DMS114 treated with DMSO at 0.1 percent for 48 hours (cell line): ENCODE data around the gene CAB39.
A peak's percentile ranks its signal among the peaks of the same experiment; 100 is the strongest.

Source experiments
- DNase-seq: peaks from one replicate; lab custom pipeline; 2025; ENCODE audit not compliant: unreplicated experiment; lab: John Stamatoyannopoulos, UW

CAB39 gene

GRCh38 chr2:230712443-230713330 is at the start of gene CAB39:
Gene CAB39, plus strand, starts transcription at chr2:230712842. Its CDS starts 47,160 bp downstream, at chr2:230760002.
- DNase-seq: peak; percentile 73

DNA sequence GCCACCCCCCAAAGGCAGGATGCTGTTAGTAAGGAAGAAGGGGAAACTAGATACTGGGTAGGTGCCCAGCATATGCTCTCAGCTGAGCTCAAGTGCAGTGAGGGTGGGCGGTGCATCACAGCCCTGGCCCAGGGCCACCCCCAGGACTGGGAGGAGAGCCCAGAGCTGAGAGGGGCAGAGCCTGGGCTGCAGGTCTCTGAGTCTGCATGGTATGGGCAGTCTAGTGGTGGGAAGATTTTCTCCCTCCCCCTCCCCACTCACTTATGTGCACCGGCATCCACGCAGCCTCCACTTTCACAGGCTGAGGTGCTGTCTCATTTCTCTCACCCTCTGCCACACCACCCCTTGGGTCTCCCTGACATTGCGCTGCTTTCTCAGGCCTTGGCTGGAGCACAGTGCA is 48.5 kb upstream of the CAB39 start:
- DNase-seq: no peak

DNA sequence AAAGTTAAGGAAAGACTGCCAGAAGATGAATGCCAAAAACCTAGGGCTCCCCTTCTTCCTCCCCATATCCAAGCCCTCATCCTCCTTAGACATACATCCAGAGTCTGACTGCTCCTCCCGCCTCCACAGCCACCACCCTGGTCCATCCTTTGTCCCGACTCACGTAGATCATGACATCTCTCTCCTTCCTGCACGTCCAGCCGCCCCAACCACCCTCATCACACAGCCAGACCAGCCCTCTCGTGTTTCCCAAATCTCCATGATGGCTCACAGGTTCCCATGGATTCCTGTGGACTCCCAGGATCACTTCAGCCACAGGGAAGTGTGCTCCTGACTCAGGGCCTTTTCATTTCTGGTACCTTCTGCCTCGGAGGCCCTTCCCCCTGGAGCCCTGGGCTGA is 47.8 kb upstream of the CAB39 start:
- DNase-seq: no peak

DNA sequence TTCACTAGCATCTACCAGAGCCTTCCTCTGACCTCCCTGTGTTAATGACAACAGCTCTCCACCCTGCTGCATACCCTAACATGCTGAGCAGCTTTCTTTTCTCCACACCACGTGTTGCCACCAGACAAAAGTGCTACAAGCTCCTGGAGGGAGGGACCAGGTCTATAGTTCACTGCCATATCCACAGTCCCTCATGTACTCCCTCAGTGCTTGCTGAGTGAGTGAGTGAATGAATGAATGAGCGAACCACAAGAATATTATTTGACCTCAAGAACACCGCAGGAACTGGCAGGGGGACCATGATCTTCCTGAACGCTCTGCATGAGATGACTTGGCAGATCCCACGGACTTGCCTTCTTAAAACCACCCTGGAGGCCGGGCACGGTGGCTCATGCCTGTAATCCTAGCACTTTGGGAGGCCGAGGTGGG is 47.4 kb upstream of the CAB39 start:
- no peak for DNase-seq

- DNase-seq: no peak
Observed at GRCh38 chr2:230666446-230666845, 46.2 kb upstream of the CAB39 start.

DNA sequence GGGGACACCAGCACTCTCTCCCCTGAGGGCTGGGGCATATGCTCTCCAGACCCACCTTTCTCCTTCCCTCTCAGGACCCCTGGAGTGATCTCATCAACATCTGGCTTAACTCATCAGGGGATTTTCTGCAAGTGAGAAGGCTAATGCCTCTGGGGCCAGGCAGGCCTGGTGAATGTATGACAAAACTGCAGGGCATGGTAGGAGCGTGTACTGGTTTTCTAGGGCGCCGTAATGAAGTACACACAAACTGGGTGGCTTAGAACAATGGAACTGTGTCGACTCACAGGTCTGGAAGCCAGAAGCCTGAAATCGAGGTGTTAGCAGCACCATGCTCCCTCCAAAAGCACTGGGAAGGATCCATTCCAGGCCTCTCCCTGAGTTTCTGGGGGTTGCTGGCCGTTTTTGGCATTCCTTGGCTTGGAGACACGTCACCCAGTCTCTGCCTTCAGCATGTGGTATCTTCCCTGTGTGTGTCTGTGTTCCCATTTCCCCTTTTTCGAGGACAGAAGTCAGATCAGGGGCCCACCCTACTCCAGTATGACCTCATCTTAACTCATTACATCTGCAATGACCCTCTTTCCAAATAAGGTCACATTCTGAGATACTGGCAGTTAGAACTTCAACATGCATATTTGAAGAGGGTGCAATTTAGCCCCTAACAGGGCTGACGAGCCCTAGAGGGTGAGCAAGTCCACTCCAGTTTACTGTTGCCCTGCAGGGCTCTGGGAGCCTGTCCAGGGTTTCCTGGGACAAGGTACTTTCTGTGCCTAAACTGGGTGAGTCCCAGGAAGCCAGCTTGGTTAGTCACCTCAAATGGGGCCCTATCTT is 45.5 kb upstream of the CAB39 start:
- DNase-seq: no peak

GRCh38 chr2:230668184-230668938 is 44.3 kb upstream of the CAB39 start:
- DNase-seq: no peak

- no peak for DNase-seq
Observed at GRCh38 chr2:230668939-230669303, 43.7 kb upstream of the CAB39 start.

DNA sequence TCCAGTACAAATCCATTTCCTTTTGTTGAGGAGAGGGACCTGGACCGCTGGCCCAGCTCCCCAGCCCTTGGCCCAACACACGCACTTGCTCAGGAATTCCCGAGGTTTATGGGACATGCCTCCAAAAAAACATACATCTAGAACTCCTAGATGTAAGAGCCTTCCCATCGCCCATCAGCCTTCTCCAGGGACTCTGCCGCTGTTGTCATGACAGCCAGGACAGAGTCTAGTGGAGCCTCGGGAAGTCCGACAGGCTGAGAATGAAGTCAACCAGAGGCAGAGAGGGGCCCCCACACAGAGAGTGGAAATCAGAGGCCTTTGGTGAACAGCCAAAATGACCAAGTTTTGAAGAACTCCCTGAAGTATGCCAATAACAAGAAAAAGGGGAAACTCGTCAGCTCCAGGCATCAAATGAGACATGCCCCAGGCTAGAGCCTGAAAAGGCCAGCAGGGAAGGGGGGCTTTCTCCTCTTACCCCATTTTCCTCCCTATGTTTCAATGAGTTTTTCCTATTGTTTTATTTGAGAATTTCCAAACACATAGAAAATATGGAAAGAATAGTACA is 43.2 kb upstream of the CAB39 start:
- DNase-seq: no peak

DNA sequence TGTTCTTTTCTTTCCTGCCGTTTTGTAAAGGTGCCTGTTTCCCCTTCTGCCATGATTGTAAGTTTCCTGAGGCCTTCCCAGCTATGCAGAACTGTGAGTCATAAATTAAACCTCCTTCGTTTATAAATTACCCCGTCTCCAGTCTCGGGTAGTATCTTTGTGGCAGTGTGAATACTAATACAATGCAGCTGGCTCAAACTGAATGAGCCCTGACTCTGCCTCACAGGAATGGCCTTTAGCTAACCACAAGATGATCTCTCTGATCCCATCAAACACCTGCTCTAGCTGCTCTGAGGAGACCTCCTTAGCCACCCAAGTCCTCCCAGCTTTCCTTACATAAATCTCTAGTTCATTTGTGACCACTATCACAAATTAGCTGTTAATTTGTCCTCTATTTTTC is 41.5 kb upstream of the CAB39 start:
- no peak for DNase-seq

GRCh38 chr2:230672836-230673235 is 39.8 kb upstream of the CAB39 start:
- no peak for DNase-seq

GRCh38 chr2:230674401-230674800 is 38.2 kb upstream of the CAB39 start:
- no peak for DNase-seq

DNA sequence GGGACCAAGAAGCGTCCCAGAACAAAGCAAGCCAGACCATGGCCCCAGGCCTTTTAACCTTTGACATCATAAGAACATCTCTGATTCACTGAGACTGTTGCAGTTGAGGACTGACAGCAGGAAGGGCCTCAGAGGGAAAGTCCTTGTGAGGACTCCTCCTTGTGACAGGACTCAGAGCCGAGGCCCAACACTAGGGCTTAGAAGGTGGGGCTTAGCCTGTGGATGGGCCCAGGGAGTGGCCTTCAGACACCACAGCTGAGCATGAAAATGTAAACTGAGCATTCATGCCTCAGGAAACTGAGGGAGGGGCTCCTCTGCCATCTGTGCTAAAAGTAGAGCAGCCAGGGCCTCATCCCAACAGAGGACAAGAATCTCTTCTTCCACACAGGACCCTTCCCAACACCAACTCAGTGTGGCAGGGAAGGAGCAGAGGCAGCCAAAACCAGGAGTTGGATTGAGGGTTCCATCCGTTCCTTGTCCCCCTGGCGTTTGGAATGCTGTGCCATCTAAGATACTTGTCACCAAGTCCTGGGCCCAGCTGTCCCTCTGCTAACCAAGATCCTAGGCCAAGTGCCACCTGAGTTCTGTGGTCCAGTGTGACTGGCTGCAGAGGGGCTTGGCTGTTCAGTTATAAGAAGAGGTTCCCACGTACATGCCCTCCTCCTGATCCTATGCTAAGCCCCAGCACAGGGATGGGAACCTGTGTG is 37.5 kb upstream of the CAB39 start:
- no peak for DNase-seq

DNA sequence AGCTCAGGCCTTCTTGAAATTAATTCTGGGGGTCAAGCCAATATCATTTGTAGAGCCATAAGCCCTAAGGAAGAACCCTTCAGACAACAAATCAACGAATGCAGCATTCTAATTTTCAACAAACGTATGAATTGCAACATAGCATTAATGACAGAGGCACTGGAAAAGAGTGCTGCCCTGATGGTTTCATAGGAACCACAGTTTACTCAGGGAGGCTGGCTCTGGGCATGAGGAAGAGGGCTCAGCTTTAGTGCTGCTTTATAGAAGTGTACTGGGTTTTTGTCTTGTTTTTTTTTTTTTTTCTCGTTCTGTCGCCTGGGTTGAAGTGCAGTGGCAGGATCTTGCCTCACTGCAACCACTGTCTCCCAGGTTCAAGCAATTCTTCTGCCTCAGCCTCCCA is 36.1 kb upstream of the CAB39 start:
- DNase-seq: no peak

DNA sequence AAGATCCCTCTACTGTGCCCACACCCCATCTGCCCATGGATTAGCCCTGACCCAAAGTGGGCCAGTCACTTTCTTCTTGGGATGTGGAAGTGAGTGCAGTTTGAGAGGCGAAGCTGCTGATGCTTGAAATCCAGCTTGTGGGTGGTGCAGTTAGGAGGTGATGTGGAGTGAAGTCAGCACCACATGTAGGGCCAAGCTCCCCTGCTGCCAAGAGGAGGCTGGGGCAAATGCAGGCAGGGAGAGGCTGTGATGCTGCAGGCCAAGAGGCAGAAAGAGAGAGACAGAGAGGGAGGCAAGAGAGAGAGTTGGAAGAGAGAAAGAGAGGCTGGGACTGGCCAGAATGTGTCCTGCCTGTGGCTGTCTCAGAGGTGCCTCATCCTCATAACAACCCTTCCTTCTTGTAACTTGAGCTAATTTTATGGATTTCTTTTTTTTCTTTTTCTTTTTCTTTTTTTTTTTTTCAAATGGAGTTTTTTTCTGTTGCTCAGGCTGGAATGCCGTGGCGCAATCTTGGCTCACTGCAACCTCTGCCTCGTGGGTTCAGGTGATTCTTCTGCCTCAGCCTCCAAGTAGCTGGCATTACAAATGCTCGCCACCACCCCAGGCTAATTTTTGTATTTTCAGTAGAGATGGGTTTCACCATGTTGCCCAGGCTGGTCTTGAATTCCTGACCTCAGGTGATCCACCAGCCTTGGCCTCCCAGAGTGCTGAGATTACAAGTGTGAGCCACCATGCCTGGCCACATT is 35.3 kb upstream of the CAB39 start:
- DNase-seq: no peak

DNA sequence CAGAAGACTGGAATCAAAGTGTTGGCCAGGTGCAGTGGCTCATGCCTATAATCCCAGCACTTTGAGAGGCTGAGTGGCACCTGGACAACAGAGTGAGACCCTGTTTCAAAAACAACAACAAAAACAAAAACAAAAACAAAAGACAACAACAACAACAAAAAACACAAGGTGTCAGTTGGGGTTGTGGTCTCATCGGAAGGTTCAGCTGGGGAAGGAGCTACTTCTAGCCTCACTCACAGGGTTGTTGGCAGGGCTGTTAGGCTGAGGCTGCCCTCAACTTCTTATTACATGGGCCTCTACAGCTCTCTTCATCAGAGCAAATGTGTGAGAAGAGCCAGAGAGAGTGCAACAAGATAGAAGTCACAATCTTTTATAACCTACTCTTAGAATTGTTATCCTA is 34.6 kb upstream of the CAB39 start:
- no peak for DNase-seq

- no peak for DNase-seq
Observed at GRCh38 chr2:230678451-230678850, 34.2 kb upstream of the CAB39 start.

DNA sequence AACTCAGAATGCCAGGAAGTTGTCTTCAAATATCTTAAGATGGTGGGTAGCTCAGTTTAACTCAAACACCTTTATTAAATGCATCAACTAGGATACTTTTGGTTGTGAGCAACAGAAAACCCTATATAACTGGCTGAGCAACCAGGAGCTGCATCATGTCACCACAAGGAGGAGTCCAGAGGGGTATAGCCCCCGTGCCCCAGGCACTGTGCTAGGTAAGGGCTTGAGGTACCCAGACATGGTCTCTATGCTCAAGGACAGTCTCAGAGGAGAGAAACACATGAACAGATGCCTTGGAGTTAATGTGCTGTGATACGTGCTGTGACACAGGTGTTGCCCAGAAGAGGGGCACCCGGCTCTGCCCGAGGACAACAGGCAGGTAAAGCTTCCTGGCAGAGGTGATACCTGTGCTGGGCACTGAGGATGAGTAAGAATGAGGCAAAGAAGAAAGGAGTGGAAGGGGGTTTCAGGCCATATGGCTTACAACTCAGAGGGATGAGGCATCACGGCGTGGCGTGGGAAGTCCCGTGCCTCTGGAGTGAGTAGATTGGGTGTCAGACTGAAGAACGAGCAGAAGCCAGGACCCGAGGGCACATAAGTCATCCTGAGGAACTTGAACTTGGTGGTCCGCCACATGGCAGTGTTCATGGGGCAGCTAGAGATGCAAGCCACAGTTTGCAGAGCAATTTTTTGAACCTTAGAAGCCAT is 32.0 kb upstream of the CAB39 start:
- no peak for DNase-seq

GRCh38 chr2:230681171-230681545 is 31.5 kb upstream of the CAB39 start:
- no peak for DNase-seq
